HepG2 (cell line): Measurements from ENCODE around the gene HSP90AB1.

Experiments used
- KDM1A ChIP-seq: IDR thresholded peaks from 2 replicates; pipeline ENCODE4 v1.6.1; 2016; ENCODE audit warnings: missing compliant biosample characterization
- PHF5A ChIP-seq: IDR thresholded peaks from one replicate; pipeline ENCODE4 v1.6.1; 2018; ENCODE audit warnings: low read depth, missing genetic modification reagents; ENCODE audit not compliant: unreplicated experiment
- SOX6 ChIP-seq, 2 experiments: fragments of 450-650 bp in 1 of 2; sonication (generic) in 1 of 2; formaldehyde crosslinking in 1 of 2; IDR thresholded peaks; 2 replicates each; pipeline versions ENCODE4 v1.4.0 to v1.6.1; 2017 to 2020; ENCODE audit warnings: antibody characterized with exemption in 1 of 2, mild to moderate bottlenecking in 1 of 2, missing genetic modification reagents in 1 of 2
- ZBTB3 ChIP-seq: sonication (generic); formaldehyde crosslinking; IDR thresholded peaks from 2 replicates; pipeline ENCODE4 v1.4.0; 2020; ENCODE audit warnings: low read depth, mild to moderate bottlenecking, moderate library complexity, missing genetic modification reagents, borderline replicate concordance

DNA sequence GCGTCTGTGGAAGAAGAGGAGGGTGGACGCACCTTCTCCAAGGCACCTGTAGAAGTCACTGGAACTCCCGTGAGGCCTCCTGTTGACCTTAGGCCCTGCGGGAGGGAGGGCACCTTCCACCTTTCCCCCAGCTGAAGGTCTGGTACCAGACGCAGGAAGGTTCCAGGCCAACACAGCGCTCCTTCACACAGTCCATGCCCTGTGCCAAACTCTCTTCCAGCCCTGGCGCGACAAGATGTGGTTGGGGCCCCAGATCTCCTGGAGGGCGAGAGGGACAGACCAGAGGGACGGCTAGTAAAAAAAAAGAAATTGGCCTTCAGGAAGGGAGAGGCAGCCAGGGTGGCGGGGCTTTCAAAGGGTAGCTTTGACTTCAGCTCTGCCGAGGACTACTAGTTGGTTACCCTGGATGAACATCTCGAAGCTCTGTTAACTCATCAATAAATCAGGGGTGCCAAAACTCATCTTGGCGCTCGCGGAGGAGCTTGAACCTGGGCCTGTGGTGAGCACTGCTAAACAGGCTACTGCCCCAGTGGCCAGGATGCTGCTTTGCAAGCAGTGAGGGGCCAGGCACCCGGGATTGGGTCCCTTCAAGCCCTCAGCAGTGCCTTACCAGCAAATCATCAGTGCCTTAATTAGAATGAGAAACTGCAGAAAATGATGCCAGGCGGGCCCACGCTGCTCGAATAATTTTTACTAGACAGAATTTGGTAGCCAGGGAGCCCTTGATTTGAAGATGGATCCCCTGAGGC, 51.3 kb downstream of the HSP90AB1 start:
- TF ChIP-seq PHF5A (CRISPR knock-in tag) (no peak), KDM1A (CRISPR knock-in tag) (no peak), SOX6 (IDR thresholded peaks at IDR 0.05) (no peak), SOX6 (CRISPR knock-in tag; IDR thresholded peaks at IDR 0.05) (no peak), ZBTB3 (CRISPR knock-in tag) (no peak)
